ENCODE results near the gene NTN5. TPM values are rescaled to one million over a fixed set of nuclear protein-coding genes. Genes with fewer than 3 reads are reported as not detected.
"Not testable (repeated sequence)": the region's sequence is repeated elsewhere in the genome, so short reads cannot be mapped to it uniquely, and the experiment has no call there.

The NTN5 gene
- total and polyA plus RNA-seq, 11 donors: 0.11 to 0.42 (median 0.16) TPM; not detected in 7

- DNase-seq (no peak), ATAC-seq (no peak)
- intact Hi-C loops (cut with DNase I): no loop called here
Measured at GRCh38 chr19:48659768-48660167, 13.0 kb downstream of the NTN5 start.

GRCh38 chr19:48658483-48658882 lies 14.3 kb downstream of the NTN5 start:
- TF ChIP-seq CTCF (IDR thresholded peaks at IDR 0.05) (no peak), POLR2A (IDR thresholded peaks at IDR 0.05) (no peak)
- Histone ChIP-seq H3K27me3 (no peaks in the 10 kb centered on the region), H3K36me3 (no peaks in the 10 kb centered on the region), H3K27ac (no peak overlapping the region), H3K4me1 (peaks cover 0 to 15% (median 7%) of the 10 kb centered on the region in 12 donors), H3K4me3 (no peak overlapping the region), H3K9me3 (no peaks in the 10 kb centered on the region)
- 90 to 94% (median 93%) methylated on average over 6 of the region's 6 CpGs for WGBS, 4 donors
- ATAC-seq (no peak), DNase-seq (no peak)
- intact Hi-C loops (cut with DNase I): no loop called here

More at GRCh38 chr19:48659768-48660167, 13.0 kb downstream of the NTN5 start:
- TF ChIP-seq POLR2A (IDR thresholded peaks at IDR 0.05) (no peak), CTCF (IDR thresholded peaks at IDR 0.05) (no peak)
- Histone ChIP-seq H3K36me3 (no peaks in the 10 kb centered on the region), H3K9me3 (no peaks in the 10 kb centered on the region), H3K4me3 (no peak overlapping the region), H3K27me3 (no peaks in the 10 kb centered on the region), H3K27ac (no peak overlapping the region), H3K4me1 (peaks cover 0 to 15% (median 7%) of the 10 kb centered on the region in 12 donors)
- 79 to 84% (median 84%) methylated on average over 5 of the region's 5 CpGs for WGBS, 4 donors

DNA sequence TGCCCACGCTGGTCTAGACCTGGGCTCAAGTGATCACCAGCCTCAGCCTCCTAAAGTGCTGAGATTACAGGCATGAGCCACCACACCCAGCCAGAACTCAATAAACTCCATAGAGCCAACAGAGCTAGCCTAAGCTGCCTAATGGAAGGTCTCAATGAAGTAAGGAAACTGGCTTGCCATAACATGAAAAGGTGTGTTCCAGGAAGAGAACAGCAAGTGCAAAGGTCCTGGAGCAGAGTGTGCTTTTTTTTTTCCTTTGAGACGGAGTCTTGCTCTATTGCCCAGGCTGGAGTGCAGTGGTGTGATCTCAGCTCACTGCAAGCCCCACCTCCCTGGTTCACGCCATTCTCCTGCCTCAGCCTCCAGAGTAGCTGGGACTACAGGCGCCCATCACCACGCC lies 15.0 kb downstream of the NTN5 start:
- H3K36me3 ChIP-seq; H3K4me3 ChIP-seq; ATAC-seq; intact Hi-C loops (cut with DNase I); H3K27ac ChIP-seq; H3K9me3 ChIP-seq; DNase-seq; H3K27me3 ChIP-seq: not testable (repeated sequence)
- 90 to 96% (median 95%) methylated on average over 5 of the region's 5 CpGs for WGBS, 4 donors
- peaks cover 0 to 15% (median 7%) of the 10 kb centered on the region in 12 donors for H3K4me1 ChIP-seq

GRCh38 chr19:48656840-48657474 lies 15.9 kb downstream of the NTN5 start:
- intact Hi-C loops (cut with DNase I): no loop called here
- peaks cover 0 to 15% (median 7%) of the 10 kb centered on the region in 12 donors for H3K4me1 ChIP-seq
- no peaks in the 10 kb centered on the region for H3K9me3 ChIP-seq
- DNase-seq (no peak), ATAC-seq (no peak)
- no peak overlapping the region for H3K27ac ChIP-seq
- H3K27me3 ChIP-seq: no peaks in the 10 kb centered on the region
- no peak overlapping the region for H3K4me3 ChIP-seq
- H3K36me3 ChIP-seq: no peaks in the 10 kb centered on the region
- TF ChIP-seq CTCF (IDR thresholded peaks at IDR 0.05) (no peak), POLR2A (IDR thresholded peaks at IDR 0.05) (no peak)
- 49 to 55% (median 53%) methylated on average over 16 of the region's 16 CpGs for WGBS, 4 donors

Measured in heart left ventricle (tissue), 16 donors.